ENCODE results near the gene C12orf42. TPM values are rescaled to one million over a fixed set of nuclear protein-coding genes. Genes with fewer than 3 reads are reported as not detected.

C12orf42 gene
- total RNA-seq, 2 experiments from 2014 or later, result 3.9 to 4.8 TPM

GRCh38 chr12:103327676-103328075 lies 168.1 kb downstream of the C12orf42 start:
- no peak overlapping the region for H3K4me3 Mint-ChIP-seq
- TF ChIP-seq CTCF (IDR thresholded peaks at IDR 0.05), result no peak
- Histone ChIP-seq H3K9me3 (ENCODE audit: control insufficient read depth in 1 of 2, insufficient read depth in 1 of 2, low read length in 2 of 2) (no peaks in the 10 kb centered on the region), H3K27me3 (ENCODE audit: control insufficient read depth in 1 of 2, insufficient read depth in 2 of 2, low read length in 2 of 2) (no peaks in the 10 kb centered on the region), H3K27ac (ENCODE audit: low read depth in 1 of 2, low read length in 2 of 2) (no peak overlapping the region), H3K4me3 (ENCODE audit: low read length) (no peak overlapping the region), H3K4me1 (ENCODE audit: insufficient read depth, low read length) (no peaks in the 10 kb centered on the region), H3K36me3 (ENCODE audit: insufficient read depth, low read length) (no peaks in the 10 kb centered on the region)
- no peak overlapping the region for H3K27ac Mint-ChIP-seq
- H3K9me3 Mint-ChIP-seq, result peaks cover 4% of the 10 kb centered on the region
- intact Hi-C loops (cut with DNase I, micrococcal nuclease), result loop anchor here in 1 of 2 experiments (5.0 kb wide), 1 partner anchor 175 kb away; no protein-coding TSS in a partner anchor
- ChIA-PET CTCF (no interaction called here), POLR2A (no interaction called here)
- DNase-seq (no peak), ATAC-seq (ENCODE audit: poor library complexity) (no peak)
- no peaks in the 10 kb centered on the region for H3K4me1 Mint-ChIP-seq (ENCODE audit: low read depth)
- H3K36me3 Mint-ChIP-seq (ENCODE audit: low read depth), result no peaks in the 10 kb centered on the region
- no peaks in the 10 kb centered on the region for H3K27me3 Mint-ChIP-seq

GRCh38 chr12:103326190-103326589 lies 169.6 kb downstream of the C12orf42 start:
- Histone ChIP-seq H3K27me3 (ENCODE audit: control insufficient read depth in 1 of 2, insufficient read depth in 2 of 2, low read length in 2 of 2) (no peaks in the 10 kb centered on the region), H3K36me3 (ENCODE audit: insufficient read depth, low read length) (no peaks in the 10 kb centered on the region), H3K27ac (ENCODE audit: low read depth in 1 of 2, low read length in 2 of 2) (no peak overlapping the region), H3K4me3 (ENCODE audit: low read length) (no peak overlapping the region), H3K4me1 (ENCODE audit: insufficient read depth, low read length) (no peaks in the 10 kb centered on the region), H3K9me3 (ENCODE audit: control insufficient read depth in 1 of 2, insufficient read depth in 1 of 2, low read length in 2 of 2) (peaks cover 0 to 3% of the 10 kb centered on the region in 2 experiments)
- no peak overlapping the region for H3K4me3 Mint-ChIP-seq
- ATAC-seq (ENCODE audit: poor library complexity) (no peak), DNase-seq (peak in 2 of 14 experiments; percentile 1 to 9)
- no peak for TF ChIP-seq CTCF (IDR thresholded peaks at IDR 0.05)
- ChIA-PET CTCF (no interaction called here), POLR2A (no interaction called here)
- H3K27ac Mint-ChIP-seq, result no peak overlapping the region
- peaks cover 4% of the 10 kb centered on the region for H3K36me3 Mint-ChIP-seq (ENCODE audit: low read depth)
- H3K9me3 Mint-ChIP-seq, result peaks cover 4% of the 10 kb centered on the region
- H3K4me1 Mint-ChIP-seq (ENCODE audit: low read depth), result no peaks in the 10 kb centered on the region
- intact Hi-C loops (cut with DNase I, micrococcal nuclease), result loop anchor here in 1 of 2 experiments (5.0 kb wide), 1 partner anchor 176 kb away; no protein-coding TSS in a partner anchor
- H3K27me3 Mint-ChIP-seq, result no peaks in the 10 kb centered on the region

GRCh38 chr12:103318566-103318965 lies 177.2 kb downstream of the C12orf42 start:
- Mint-ChIP-seq H3K9me3 (peaks cover 20% of the 10 kb centered on the region), H3K4me3 (no peak overlapping the region), H3K27me3 (no peaks in the 10 kb centered on the region), H3K4me1 (ENCODE audit: low read depth) (no peaks in the 10 kb centered on the region), H3K27ac (no peak overlapping the region), H3K36me3 (ENCODE audit: low read depth) (peaks cover 13% of the 10 kb centered on the region)
- ATAC-seq (ENCODE audit: poor library complexity) (no peak), DNase-seq (no peak)
- intact Hi-C loops (cut with DNase I, micrococcal nuclease), result no loop called here
- no peaks in the 10 kb centered on the region for H3K4me1 ChIP-seq (ENCODE audit: insufficient read depth, low read length)
- H3K36me3 ChIP-seq (ENCODE audit: insufficient read depth, low read length), result no peaks in the 10 kb centered on the region
- peaks cover 3 to 9% of the 10 kb centered on the region in 2 experiments for H3K9me3 ChIP-seq (ENCODE audit: control insufficient read depth in 1 of 2, insufficient read depth in 1 of 2, low read length in 2 of 2)
- no peak overlapping the region for H3K27ac ChIP-seq (ENCODE audit: low read depth in 1 of 2, low read length in 2 of 2)
- TF ChIP-seq CTCF (IDR thresholded peaks at IDR 0.05), result no peak
- H3K27me3 ChIP-seq (ENCODE audit: control insufficient read depth in 1 of 2, insufficient read depth in 2 of 2, low read length in 2 of 2), result no peaks in the 10 kb centered on the region
- ChIA-PET CTCF (no interaction called here), POLR2A (no interaction called here)
- H3K4me3 ChIP-seq (ENCODE audit: low read length), result no peak overlapping the region
